HUDEP-2 (cell line): ENCODE measurements around the gene SSTR5.
"Not testable (repeated sequence)": the region's sequence is repeated elsewhere in the genome, so short reads cannot be mapped to it uniquely, and the experiment has no call there.

Experiments
- DNase-seq, 76 experiments: peaks; one replicate each; lab custom pipeline; 2025; ENCODE audit not compliant: unreplicated experiment in 76 of 76; lab: John Stamatoyannopoulos, UW

The SSTR5 gene

DNA sequence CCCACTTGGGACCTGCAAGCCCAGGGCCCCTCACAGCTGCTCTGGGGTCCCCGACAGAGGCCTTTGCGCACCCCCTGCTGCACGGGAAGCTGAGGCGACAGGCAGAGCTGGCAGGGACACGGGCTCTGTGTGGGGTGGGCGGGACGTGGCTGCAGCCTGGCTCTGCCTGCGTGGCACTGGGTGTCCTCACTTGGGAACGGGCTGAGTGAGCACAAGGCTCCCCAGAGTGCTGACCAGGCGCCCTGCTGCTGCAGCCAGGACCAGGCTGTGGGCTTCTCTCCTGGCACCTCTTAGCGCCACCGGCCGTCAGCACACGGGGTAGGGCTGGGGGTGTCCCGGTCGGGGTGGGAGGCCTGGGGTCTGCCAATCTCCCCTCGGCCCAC, 16.9 kb downstream of the SSTR5 start:
- no peak for DNase-seq

DNA sequence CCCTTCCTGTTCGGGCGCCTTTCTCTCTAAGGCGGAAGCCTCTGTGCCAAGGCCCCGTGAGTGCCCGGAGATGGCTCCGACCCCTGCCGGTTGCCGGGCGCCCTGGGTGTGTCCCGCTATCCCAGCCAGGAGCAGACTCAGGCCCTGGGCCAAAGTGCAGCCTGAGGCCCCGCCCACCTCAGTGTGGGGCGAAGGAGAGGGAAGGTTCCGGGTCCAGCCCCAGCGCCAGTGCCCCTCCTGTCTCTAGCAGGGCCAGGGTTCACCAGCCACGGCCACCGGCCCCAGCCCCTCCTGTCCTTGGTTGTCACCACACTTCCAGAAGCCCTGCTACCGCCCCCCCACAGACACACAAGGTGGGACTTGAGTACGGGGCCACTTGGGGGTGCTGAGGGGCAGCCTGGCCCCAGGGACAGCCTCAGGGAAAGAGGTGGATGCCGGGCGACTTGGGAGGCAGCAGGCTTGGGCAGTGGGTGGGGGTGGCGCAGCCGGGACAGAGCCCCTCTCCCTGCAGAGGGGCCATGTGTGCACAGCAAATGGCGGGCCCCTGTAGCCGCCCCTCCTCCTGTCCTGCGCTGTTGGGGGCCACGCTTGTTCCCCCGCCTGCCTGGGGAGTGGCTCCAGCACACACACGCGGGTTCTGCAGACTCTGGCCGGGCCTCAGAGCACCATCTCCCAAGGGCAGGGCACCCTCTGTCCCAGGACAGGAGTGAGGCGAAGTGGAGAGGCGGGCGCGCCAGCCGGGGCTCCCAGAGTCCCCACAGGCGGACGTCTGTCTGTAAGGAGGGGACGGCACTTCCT, 17.5 kb downstream of the SSTR5 start:
- peak in 8 of 76 experiments; percentile 4 to 48 (median 22) for DNase-seq

DNA sequence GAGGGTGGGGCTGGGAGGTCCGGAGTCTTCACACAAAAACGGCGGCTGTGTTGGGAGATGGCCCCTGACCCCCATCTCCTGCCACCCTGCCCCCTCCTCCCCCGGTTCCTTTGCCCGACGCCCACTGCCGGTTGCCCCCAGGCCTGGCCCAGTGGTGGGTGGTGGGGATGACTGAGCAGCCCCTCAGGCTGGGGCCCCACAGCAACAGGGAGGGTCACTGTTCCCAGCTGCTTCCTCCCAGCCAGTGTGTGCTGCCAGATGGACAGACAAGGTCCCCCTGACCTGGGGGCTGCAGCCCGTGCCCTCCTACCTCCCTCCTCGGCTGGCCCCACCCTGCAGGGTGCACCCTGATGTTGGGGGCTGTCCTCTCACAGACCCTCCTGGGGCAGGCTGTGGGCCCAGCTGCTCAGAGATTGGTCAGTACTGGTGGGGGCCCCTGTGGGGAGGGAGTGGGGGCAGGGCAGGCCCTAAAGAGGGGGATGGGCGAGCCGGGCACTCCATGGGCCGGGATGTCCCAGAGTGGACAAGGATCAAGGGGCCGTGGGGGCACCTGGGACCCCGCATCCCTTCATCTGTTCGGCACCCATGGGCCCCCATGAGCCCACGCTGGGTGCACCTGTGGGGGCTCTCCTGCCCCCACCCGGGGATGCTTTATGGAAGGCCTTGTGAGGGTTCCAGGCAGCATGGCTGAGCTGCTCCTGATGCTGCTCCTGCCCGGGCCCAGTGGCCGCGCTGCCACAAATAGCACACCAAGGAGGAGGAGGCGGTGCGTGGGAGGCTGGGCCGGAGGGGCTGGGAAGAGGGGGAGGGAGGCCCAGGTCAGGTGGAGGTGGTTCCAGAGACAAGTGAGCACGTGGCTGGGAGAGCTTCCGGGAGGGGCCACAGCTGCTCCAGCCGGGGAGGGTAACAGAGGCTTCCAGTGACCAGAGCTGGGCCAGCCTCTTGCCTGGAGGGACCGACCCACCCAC, 18.4 kb downstream of the SSTR5 start:
- DNase-seq: no peak

DNA sequence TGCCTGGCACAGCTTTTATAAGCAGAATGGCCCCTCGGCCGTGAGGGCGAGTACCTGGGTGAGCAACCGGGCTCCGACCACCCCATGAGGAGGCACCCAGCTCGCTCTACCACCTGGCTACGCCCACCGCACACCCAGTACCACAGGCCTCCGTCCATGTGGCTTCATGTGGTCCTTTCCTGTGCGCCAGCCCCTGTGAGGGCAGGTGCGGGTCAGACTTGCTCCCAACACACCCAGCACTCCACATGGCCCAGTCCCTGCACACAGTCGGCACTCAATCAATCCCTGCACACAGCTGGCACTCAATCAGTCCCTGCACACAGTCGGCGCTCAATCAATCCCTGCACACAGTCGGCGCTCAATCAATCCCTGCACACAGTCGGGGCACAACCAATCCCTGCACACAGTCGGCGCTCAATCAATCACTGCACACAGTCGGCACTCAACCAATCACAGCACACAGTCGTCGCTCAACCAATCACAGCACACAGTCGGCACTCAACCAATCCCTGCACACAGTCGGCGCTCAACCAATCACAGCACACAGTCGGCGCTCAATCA, 19.5 kb downstream of the SSTR5 start:
- no peak for DNase-seq

DNA sequence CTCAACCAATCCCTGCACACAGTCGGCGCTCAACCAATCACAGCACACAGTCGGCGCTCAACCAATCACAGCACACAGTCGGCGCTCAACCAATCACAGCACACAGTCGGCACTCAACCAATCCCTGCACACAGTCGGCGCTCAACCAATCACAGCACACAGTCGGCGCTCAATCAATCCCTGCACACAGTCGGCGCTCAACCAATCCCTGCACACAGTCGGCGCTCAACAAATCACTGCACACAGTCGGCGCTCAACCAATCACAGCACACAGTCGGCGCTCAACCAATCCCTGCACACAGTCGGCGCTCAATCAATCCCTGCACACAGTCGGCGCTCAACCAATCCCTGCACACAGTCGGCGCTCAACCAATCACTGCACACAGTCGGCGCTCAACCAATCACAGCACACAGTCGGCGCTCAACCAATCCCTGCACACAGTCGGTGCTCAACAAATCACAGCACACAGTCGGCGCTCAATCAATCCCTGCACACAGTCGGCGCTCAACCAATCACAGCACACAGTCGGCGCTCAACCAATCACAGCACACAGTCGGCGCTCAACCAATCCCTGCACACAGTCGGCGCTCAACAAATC, 20.2 kb downstream of the SSTR5 start:
- not testable (repeated sequence) for DNase-seq

DNA sequence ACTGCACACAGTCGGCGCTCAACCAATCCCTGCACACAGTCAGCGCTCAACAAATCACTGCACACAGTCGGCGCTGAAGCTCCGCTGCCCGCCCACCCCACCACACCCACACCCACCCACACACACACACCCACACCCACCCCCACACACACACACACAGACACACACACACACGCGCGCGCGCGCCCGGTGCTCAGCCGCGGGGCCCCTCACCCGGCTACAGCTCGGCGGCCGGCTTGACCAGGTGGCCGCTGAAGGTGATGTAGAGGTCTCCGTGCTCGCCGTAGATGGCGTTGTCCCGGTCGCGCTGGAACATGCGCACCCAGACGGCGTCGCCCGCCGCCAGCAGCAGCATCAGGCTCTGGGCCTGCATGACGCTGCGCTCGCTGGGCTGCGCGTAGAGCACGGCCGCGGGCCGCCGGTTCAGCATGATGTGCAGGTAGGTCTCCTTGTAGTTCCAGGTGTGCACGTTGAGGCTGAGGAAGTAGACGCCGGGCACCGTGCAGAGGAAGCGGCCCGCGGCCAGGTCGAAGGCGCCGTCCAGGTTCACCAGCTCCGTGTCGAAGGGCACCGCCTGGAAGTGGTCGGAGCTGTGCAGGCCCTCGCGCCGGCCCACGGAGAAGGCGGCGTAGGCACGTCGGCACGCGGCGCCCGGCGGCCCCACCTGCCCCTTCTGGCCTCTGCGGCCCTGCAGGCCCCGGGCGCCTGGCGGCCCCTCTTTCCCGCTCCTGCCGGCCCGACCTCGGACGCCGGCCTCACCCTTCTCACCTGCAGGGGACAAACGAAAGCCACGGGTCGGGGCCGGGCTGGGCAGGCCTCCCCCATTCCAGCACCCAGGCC, 21.0 kb downstream of the SSTR5 start:
- no peak for DNase-seq

DNA sequence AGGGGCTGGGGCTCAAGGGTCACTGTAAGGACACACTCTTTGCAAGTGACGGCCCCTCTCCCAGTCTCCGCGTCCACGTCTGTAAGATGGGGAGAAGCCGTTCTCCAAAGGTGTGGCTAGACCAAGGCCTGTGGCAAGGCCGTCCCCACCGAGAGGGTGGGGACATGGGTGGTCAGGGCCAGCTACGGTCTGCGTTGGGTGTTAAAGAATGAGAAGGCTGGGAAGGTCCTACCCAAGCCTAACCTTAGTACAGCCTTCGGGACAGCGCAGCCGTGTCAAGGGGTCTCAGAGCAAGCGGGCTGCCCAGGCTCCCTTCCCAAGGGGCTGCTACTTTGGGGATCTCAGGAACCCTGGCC, 21.6 kb downstream of the SSTR5 start:
- no peak for DNase-seq

DNA sequence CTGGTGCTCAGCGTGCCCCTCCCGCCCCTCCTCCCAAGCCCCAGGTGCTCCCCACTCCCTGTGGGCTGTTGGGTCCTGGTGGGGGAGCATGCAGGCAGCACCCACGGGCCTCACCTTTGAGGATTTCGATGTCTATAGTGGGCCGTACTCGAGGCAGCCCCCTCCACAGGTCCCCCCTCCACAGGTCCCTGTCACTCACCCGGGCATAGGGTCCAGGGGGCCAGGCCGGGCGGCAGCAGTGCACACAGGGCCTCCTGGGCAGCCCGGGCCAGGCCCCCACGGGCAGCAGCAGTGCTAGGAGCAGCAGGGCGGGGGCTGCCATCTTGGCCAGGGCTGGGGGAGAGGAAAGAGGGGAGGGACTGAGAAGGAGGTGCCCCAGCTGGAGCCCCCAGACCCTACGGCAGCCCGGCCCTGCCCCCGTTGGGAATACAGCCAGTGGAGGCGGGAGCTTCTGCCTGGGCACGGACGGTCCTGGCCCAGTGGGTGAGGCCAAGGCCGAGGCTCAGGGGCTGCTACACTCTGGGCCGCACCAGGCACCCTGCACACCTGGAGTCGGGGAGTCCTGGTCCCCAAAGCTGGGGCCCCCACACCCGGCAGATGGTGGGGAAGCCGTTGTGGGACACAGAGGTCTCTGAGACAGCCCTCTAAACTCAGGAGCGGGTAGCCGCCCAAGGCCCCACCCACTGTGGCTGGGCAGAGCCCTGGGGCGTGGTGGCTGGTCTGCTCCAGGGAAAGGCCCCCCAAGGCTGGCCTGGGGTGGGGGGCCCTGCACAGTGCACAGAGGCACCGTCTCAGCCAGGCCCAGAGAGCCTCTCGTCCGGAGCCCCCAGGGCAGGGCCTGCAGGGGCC, 22.3 kb downstream of the SSTR5 start:
- no peak for DNase-seq

DNA sequence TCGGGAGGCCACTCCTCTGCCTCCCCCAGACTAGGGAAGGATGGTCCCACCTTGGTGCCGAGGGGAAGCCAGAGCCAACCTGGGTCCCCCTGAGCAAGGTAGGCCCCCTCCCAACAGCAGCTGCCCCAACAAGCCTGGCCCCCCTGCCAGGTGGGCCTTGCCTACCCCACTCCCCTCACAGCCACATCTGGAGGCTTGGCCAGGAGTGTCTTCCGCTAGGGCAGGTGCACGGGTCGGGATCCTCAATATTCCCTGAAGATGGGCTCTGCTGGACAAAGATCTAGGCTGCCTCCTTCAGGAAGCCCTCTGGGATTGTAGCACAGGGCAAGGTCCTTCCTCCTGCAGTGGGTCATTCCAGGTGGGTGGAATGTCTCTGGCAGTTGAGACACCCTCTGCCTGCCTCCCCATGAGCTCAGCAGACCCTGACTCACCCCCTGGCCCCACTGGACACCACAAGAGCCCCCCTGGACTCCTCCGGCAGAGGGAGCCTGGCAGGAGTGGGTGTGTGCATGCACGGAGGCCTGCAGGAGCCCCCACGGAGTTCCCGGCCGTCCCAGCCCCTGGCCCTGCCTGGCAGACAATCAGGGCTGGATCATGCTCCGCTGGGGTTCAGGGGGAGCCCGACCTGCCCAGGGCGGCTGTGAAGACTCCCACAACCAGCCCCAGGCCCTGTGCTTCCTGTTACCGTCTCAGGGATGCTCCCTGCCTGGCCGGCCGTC, 23.1 kb downstream of the SSTR5 start:
- no peak for DNase-seq

DNA sequence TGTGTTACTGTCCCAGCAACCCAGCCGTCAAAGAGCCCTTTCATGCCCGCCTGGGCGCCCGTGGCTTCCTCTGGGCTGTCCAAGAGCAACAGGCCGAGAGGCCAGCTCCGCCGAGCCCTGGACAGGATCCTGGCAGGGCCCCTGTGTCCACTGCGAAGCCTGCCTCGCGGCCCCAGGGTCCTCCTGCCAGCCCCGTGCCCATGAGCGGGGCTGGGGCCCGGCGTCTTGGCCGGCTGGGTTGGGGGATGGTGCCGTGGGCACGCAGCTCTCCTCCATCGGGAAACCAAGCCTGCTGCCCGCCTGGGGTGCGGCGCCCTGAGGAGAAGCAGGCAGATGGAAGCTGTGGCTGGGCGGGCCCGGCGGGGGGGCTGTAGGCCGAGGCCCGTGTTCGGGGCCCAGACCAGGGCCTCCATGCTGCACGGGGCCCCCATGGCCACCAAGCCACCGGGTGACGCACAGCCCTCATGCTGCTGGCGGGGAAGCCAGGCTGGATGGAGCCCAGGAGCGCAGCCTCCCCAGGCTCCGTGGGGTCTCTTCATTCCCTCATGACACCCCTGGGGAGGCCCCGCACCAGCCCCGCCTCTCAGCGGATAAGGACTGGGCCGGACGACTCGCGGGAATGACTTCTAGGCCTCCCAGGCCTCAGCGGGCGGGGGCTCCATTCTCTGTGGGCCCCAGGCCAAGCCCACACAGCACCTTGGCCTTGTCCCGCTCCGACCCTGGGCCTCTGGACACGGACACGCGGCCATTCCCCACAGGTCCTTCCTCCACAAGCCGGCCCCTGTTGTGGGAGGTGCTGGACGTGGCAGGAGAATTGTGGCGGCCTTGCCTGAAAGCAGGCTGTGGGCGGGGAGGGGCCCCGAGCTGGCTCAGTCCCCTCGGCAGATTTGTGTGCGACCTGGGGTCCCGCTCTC, 23.9 kb downstream of the SSTR5 start, which contains the start of gene C1QTNF8:
Gene C1QTNF8, minus strand, starts transcription at position 76 of the 914 bp plus-strand sequence. CDS start 1,322 bp downstream, outside the sequence.
- DNase-seq: no peak

DNA sequence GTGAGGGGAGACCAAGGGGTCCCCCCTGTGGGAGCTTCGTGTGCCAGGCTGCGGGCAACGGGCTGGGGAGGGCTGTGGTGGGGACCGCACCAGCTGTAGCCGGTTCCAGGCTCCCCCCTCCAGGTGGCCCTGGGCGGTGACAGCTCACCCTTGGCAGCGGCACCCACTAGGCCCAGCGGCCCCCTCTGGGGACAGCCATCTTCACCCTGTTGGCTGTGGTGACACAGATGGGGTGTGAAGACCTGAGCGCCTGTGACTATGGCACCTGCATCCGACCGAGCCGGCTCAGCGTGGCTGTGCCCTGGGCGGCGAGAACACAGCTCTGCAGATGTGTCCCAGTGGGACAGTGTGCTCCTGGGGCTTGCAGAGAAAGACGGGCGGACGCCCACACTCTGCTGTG, 24.6 kb downstream of the SSTR5 start:
- DNase-seq: no peak

DNA sequence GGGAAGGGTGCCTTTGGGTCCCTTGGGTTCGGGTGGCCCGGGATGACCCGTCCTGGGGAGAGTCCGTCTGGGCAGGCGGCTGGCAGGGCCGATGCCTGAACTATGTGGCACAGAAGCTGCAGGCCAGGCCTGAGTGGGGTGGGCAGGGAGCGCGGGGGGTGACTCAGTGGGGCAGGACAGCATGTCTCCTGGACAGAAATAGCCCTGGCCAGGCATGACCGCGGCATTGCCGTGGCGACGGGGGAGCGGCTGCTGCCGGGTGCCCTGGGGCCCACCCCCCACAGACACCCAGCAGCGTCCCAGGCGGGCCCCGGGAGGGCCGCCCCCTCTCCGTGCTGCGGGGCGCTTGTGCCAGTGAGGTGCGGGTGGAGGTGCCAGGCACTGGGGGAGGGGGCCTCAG, 25.3 kb downstream of the SSTR5 start:
- no peak for DNase-seq

DNA sequence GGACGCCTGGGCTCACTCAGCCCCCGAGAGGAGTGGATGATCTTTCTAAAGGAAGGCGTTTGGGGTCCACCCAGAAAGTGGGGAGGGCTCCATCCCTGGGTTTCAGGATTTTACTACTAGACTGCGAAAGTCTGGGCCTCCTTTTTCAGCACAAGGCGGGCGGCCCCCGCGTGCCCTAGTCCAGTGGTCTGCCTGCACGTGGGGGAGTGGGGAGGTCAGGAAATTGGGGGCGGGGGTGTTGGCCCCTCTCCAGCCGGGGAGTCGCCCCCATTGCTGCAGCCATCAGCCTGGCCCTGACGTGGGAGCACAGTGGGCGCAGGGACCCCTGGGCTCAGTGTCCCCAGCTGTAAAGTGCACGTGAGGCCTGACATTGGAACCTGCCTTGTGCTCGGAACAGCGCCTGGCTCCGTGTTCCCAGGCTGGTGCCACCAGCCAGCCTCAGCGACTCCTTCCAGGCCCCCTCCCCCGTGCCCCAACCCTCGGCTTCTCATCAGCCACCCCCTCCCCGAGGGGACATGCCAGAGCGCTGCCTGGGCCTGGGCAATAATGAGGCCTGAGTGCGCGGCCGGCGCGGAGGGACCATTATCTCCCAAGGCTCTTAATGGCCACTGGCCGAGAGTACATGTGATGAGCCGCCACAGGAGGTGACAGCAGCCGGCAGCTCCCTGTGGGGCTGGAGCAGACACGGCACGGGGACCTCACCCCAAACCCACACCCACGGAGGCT, 25.9 kb downstream of the SSTR5 start:
- no peak for DNase-seq

DNA sequence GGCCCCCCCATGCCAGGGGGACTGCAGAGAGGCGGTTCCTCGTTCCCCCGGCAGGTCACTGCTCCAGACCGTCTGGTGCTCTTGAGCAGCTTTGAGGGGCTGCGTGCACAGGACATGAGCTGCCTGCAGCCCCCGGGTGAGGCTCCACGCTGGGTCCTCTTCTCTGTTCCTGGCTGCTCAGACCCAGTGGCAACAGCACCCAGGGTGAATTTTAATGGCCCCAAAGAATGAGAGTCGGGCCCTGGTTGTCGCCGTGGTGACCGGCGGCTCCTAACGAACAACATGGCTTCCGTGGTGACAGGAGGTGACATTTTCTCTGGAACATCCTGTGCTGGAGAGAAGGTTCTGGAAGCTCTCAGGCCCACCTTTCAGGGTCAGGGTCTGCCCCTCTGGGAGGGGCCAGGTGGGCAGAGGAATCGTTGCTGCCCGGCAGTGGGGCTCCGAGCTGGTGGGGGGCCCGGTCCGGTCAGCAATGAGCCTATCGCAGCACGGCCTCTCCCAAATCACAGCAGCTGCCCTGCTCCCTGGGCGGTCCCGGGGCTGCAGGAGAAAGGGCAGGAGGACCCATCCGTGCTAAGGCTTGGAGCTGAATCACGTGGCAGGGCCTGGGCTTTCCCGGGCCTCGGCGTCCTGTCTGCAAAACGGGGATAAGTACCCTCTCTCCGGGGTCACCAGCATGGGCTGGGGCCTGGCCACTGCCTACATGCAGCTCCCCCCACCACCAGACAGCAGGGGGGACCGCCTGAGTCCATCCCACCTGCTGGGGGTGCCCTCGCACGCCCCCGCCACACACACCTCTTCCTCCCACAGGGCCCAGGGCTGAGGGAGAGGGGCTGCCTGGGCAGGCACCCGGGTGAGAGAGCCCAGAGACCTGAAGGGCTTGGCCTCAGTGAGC, 26.9 kb downstream of the SSTR5 start:
- DNase-seq: no peak

DNA sequence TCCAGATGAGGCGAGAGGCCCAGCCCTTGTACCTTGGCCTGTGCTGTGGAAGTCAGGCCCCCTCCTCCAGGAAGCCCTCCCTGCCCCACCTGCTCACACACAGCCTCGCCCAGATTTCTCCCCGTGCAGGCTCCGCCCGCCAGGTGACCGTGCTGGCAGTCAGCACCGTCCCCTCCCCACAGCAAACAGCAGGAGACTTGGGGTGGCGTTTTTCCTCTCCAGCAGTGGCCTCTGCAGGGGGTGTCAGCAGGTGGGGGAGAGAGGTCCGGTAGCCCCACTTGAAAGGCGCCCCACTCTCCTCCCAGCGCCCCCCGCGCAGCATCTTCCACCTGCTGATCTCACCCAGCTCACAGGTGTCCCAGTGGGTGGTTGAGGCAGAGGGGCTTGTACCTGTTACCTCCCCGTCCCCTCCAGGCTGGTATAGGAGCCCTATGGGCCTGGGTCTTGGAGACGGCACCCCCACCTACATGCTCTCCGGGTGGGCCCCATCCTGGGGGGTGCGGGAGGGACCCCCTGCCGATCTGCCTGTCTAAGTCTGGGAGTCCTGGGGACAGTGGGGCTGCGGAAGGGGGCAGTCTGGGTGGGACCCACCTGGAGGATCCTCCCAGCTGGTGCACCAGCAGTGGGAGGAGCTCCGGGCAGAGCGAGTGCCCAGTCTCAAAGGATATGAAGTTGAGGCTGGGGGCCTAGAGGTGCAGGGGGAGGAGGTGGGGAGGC, 27.7 kb downstream of the SSTR5 start:
- DNase-seq: no peak
